ENCODE measurements around the gene NUDCD3.
"Not testable (repeated sequence)": the region's sequence is repeated elsewhere in the genome, so short reads cannot be mapped to it uniquely, and the experiment has no call there.

NUDCD3 gene

GRCh38 chr7:44441079-44441478, 49.4 kb downstream of the NUDCD3 start:
- no peak for DNase-seq

- DNase-seq = no peak
These were observed 49.8 kb downstream of the NUDCD3 start for GRCh38 chr7:44440577-44441078.

- no peak for DNase-seq
These were observed 50.5 kb downstream of the NUDCD3 start for GRCh38 chr7:44439926-44440325.

GRCh38 chr7:44438816-44439215, 51.6 kb downstream of the NUDCD3 start:
- DNase-seq = no peak

GRCh38 chr7:44434201-44434600, 56.3 kb downstream of the NUDCD3 start:
- no peak for DNase-seq

DNA sequence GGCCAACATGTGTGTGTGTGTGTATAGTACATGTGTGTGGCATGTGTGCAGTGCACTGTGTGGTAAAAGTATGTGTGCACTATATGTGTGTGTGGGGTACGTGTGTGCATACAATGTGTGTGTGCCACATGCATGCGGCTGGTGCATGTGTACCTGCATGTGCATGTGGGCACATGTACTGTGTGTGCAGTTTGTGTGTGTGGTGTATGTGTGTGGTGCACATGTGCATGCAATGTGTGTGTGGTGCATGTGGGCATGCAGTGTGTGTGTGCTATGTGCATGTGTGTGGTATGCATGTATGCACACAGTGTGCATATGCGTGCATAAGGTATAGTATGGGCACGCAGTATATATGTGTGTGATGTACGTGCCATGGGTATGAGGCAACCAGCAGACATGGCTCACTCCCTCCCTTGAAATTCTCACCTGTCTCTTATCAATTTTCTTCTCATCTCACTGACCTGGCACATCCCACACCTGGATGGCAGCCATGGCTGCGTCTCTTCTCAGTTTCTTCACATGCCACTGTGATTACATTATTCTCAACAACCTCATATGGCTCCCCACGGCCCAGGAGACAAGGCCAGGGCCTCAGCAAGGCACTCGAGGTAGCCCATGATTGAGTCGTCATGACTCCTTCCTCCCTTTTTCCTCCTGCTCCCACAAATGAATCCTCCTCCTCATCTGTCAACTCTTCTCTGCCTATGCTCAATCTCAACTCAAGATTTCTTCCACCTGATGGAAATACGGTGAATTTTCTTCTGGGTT, 57.0 kb downstream of the NUDCD3 start:
- no peak for DNase-seq

GRCh38 chr7:44432381-44432977, 58.0 kb downstream of the NUDCD3 start:
- no peak for DNase-seq

- DNase-seq = no peak
These were observed 59.3 kb downstream of the NUDCD3 start for GRCh38 chr7:44431091-44431608.

- no peak for DNase-seq
These were observed 60.4 kb downstream of the NUDCD3 start for GRCh38 chr7:44430054-44430453.

- not testable (repeated sequence) for DNase-seq
These were observed 65.7 kb downstream of the NUDCD3 start for GRCh38 chr7:44424762-44425161.

DNA sequence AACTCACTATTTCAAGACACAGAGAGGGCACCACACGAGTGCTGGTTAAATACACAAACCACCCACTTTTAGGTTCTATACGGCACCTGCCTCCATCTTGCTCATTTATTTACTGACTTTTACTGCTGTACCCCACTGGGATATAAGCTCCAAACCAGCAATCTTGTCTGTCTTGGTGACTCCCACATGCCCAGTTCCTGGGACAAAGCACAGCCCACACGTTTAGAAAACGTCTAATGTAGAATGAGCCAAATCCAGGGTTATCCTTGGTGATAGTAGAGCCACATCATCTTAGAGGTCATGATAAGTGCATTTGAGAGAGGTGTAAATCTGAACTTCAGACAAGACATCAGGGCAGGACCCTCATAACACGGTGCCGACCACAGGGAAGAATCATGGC, 73.5 kb downstream of the NUDCD3 start:
- no peak for DNase-seq

GRCh38 chr7:44415510-44415909, 74.9 kb downstream of the NUDCD3 start:
- no peak for DNase-seq

GRCh38 chr7:44415047-44415446, 75.4 kb downstream of the NUDCD3 start:
- DNase-seq = no peak

DNA sequence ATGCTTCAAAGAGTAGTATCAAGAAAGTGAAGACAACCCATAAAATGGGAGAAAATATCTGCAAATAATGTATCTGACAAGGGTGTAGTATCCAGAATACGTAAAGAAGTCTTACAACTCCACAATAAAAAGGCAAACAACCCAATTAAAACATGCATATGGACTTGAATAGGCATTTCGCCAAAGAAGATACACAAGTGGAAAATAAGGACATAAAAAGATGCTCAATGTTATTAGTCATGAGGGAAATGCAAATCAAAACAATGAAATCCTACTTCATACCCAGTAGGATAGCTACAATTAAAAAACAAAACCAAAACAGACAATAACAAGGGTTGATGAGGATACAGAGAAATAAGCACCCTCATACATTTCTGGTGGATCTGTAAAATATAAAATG, 79.2 kb downstream of the NUDCD3 start:
- no peak for DNase-seq

- DNase-seq = no peak
These were observed 81.9 kb downstream of the NUDCD3 start for GRCh38 chr7:44408596-44408995.

DNA sequence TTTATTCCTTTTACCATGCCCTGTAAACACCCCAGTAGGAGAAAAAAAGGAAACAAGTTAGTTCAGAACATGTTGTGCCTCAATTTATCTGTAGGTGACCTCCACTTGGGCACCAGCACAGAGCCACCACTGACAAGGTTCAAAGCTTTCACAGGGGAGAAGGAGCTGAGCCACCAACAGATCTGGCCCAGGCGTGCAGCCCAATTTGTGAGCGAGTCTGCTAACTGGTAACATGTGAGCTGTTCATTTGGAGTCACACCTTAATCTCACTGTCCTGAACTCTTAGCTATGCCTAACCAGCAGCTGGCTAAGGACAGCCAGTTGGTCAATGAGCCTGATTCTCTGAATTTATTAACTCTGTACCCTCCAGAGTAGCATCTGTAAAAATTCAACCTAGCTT, 86.7 kb downstream of the NUDCD3 start:
- DNase-seq = no peak

GRCh38 chr7:44403176-44403759, 87.2 kb downstream of the NUDCD3 start:
- DNase-seq = no peak

- no peak for DNase-seq
These were observed 87.9 kb downstream of the NUDCD3 start for GRCh38 chr7:44402401-44403060.

DNA sequence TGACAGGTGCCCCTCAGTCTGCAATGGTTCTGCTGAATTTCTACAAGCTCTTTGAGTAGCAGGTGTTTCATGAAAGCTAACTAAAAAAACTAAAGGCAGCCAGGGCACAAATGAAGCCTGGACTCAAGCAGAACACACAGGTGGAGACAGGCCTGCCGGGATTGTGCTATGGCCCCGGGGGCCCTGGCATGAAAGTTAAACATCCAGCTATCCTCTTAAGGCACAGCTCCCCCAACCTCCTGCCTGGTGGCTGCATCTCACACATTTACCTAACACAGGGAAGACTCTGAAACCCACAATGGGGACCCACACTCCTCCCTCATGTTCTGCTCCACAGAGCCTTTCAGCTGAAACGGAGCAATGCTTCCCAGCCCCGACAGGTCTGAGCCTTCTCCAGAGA, 88.8 kb downstream of the NUDCD3 start:
- DNase-seq = no peak

GRCh38 chr7:44400033-44400511, 90.4 kb downstream of the NUDCD3 start:
- no peak for DNase-seq

- no peak for DNase-seq
These were observed 91.4 kb downstream of the NUDCD3 start for GRCh38 chr7:44398953-44399574.

- DNase-seq = no peak
These were observed 91.9 kb downstream of the NUDCD3 start for GRCh38 chr7:44398511-44398911.
